GM19035 (cell line): ENCODE results near the gene SOCS3.
"Not testable (repeated sequence)": the region's sequence is repeated elsewhere in the genome, so short reads cannot be mapped to it uniquely, and the experiment has no call there.

Source experiments
- ATAC-seq: cut with Tn5 transposase; IDR thresholded peaks from one replicate; pipeline ENCODE4 v1.9.1; 2021; ENCODE audit not compliant: unreplicated experiment

SOCS3 gene

GRCh38 chr17:78313735-78314648 is 45.9 kb downstream of the SOCS3 start:
- ATAC-seq = no peak

GRCh38 chr17:78309659-78310255 is 50.1 kb downstream of the SOCS3 start:
- not testable (repeated sequence) for ATAC-seq

DNA sequence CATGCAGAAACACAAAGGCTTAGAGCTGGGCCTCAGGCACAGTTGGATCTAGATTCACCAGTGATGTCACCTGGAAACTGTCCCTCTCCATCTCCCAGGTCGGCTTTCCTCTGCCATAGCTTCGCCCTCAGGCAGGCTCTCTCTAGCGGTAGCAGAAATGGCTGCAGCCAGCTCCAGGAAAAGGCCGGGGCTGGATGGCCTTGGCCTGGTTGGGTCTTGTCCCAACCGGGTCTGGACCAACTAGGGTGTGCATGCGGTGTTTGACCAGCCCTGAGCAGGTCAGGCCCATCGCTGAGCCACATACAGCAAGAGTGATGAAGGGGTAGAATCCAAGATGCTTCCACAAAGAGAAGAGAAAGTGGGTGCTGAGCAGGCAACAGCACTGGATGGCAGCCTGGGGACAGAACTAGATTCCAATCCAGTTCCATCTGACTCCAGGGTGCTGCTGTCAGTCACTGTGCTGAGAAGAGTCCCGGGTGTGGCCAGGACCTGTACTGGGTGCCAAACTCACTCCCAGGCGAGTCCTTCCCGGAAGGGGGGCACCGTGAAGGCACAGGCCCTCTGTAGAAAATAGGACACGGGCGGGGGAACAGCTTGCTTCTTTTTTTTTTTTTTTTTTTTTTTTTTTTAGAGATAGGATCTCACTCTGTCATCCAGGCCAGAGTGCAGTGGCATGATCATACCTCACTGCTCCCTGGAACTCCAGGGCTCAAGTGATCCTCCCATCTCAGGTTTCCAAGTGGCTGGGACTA is 51.8 kb downstream of the SOCS3 start:
- ATAC-seq = no peak

DNA sequence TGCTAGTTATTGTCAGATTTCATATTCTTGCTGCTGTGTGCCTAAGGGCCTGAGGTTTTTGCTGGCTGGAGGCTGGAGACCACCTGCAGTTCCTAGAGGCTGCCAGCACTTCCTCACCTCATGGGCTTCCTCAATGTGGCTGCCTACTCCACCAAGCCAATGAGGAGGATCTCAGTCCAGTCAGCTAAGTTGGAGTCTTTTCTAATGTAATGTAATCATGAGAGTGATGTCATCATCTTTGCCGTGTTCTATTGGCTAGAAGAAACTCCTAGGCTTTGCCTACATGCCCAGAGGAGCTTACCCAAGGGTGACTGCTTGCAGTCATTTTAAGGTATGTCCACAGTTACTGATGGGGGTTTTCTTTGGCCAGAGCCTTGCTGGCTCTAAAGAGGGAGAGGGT is 53.0 kb downstream of the SOCS3 start:
- ATAC-seq = no peak
